HG02885 (cell line): Measurements from ENCODE around the gene MSS51.
"Not testable (repeated sequence)": the region's sequence is repeated elsewhere in the genome, so short reads cannot be mapped to it uniquely, and the experiment has no call there.

Source experiments
- ATAC-seq: cut with Tn5 transposase; IDR thresholded peaks from one replicate; pipeline ENCODE4 v1.9.1; 2021; ENCODE audit warnings: mild to moderate bottlenecking; ENCODE audit not compliant: unreplicated experiment, poor library complexity

Gene MSS51

GRCh38 chr10:73416571-73416970, 16.8 kb downstream of the MSS51 start:
- no peak for ATAC-seq

- peak; percentile 40 for ATAC-seq
Measured at GRCh38 chr10:73414230-73414945, 19.0 kb downstream of the MSS51 start.

DNA sequence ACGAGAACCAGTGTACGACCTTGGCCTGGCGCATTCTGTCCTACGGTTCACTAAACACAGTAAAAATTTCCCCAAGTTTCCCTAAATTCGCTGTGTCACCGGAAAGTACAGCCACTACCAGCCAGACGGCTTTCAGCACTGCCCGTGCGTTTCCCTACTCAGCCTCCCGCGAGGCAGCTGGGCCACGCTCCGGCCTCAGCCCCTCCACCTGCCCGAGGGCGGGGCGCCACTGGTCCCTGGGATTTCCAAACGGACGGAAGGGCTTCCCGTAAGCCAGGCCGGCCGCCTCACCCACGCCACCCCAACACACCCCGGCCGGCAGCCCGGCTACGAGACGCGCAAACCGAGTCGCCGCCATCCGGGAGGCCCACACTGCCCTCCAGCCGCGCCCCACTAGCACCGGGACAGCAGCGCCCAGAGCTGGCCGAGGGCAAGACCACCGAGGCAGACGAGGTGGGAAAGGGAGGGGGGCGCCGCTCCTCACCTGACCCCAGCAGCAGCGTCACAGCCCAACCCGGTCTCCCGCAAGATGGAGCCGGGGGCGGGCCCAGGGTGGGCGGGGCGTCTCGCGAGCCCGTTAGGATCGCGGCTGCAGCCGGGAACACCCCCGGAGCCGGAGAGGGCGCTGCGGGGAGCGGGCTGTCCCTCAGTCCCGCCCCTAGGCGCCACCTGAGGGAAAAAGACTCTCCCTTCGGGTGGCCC, 19.7 kb downstream of the MSS51 start, which contains the start of gene ANXA7:
Gene ANXA7, minus strand, starts transcription at position 531 of the 702 bp plus-strand sequence. CDS start 13,202 bp downstream, outside the sequence.
- ATAC-seq: peak; percentile 93

DNA sequence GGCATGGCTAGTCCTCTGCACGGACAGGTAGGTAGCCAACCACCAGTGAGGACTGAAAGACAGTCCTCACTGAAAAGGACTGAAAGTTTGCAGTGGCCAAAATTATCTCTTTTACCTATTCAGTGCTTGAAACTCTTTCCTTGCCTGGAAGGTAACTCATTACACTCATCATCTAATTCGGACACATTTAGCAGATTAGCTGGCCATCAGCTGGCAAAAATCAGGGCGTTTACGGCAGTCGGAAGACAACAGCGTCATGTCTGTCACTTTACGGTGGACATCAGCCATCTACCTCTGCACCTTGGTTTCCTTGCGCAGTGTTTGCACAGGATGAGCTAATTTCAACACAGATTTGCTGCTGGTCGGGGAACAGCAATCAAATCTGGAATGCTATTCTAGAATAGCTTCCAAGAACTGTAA, 20.2 kb downstream of the MSS51 start:
- peak; percentile 26 for ATAC-seq

- no peak for ATAC-seq
Measured at GRCh38 chr10:73410897-73411296, 22.5 kb downstream of the MSS51 start.

DNA sequence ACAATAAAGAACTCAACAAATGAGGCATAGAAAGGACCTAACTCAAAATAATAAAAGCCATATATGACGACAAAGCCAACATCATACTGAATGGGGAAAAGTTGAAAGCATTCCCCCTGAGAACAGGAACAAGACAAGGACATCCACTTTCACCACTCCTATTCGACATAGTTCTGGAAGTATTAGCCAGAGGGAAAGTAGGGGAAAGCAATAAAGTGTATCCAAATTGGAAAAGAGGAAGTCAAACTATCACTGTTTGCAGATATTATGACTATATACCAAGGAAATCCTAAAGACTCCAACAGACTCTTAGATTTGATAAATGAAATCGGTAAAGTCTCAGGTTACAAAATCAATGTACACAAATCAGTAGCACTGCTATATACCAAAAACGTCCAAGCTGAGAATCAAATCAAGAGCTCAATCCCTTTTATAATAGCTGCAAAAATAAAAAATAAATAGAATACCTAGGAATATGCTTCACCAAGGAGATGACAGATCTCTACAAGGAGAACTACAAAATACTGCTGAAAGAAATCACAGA, 24.3 kb downstream of the MSS51 start:
- no peak for ATAC-seq

DNA sequence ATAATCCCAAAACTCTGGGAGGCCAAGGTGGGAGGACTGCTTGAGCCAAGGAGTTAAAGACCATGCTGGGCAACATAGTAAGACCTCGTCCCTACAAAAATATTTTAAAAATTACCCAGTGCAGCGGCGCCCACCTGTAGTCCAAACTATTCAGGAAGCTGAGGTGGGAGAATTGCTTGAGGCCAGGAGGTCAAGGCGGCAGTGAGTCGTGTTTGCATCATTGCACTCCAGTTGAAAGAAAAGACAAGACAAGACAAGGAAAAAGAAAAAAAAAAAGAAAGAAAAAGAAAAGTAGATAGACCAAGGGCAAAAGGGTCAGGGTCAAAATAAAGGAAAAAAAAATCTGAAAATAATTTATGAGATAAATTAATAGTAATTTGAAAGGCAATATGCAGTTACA, 25.3 kb downstream of the MSS51 start:
- ATAC-seq: no peak

DNA sequence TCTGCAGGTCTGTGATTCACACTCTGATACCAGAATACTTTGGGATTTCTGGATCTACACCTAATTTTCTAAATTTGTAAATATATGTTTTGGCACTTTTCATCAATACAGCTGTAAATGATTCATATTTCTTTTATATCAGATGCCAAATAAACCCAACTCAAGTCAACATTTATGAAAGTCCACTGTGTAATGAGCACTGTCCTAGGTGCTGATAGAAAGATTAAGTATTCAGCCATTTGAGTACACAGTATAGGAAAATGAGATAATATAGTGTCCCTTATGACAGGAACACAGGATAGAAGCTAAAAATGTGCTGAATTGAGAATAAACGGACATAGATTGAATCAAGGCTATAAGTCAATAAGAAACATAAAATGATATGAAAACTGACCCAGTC, 25.9 kb downstream of the MSS51 start:
- no peak for ATAC-seq

DNA sequence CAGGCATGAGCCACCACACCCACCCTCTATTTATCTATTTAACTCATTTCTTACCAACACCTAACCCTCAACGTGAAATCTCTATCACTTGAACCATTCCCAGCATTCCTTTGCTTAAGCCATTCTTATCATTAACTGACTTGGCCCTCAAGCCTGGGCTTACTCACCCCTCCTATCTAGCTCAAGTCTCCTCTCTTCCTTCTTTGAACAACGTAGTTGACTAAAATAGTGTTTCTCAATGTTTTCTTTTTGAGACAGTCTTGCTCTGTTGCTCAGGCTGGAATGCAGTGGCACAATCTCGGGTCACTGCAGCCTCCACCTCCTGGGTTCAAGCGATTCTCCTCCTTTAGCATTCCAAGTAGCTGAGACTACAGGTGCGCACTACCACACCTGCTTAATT, 26.5 kb downstream of the MSS51 start:
- ATAC-seq: no peak

DNA sequence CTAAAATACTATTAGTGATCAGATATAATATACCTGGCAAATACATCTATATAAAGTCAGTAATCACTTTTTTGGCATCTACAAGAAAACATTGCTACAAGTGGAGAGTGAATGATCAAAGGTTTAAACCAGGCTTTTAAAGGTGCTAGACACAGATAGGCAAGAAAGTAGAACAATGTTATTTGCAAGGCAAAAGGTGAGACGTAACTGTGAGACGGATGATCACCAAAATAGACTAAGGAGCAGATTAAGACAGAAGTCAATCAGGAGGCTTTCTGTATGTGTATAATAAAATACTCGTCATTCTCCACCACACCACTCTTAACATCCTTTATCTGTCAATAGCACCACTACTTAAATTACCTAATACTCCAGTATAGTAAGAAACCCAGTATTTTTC, 27.8 kb downstream of the MSS51 start:
- ATAC-seq: no peak

GRCh38 chr10:73404690-73405089, 28.7 kb downstream of the MSS51 start:
- no peak for ATAC-seq

GRCh38 chr10:73401636-73402035, 31.7 kb downstream of the MSS51 start:
- ATAC-seq: no peak

GRCh38 chr10:73399063-73399462, 34.3 kb downstream of the MSS51 start:
- ATAC-seq: no peak

GRCh38 chr10:73398024-73398423, 35.3 kb downstream of the MSS51 start:
- no peak for ATAC-seq

- not testable (repeated sequence) for ATAC-seq
Measured at GRCh38 chr10:73394325-73394724, 39.0 kb downstream of the MSS51 start.

GRCh38 chr10:73388228-73388627, 45.1 kb downstream of the MSS51 start:
- ATAC-seq: no peak

DNA sequence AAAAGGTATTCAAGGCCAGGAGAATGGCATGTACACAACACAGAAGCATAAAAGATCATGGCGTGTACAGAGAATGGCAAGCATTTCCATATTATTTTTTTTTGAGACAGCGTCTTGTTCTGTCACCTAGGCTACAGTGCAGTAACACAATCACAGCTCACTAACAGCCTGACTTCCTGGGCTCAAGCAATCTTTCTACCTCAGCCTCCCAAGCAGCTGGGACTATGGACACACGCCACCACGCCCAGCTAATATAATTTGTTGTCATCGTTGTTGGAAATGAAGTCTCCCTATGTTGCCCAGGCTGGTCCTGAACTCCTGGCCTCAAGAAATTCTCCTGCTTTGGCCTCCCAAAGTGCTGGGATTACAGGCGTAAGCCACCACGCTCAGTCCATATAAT, 46.8 kb downstream of the MSS51 start:
- ATAC-seq: no peak

- no peak for ATAC-seq
Measured at GRCh38 chr10:73379064-73379748, 54.2 kb downstream of the MSS51 start.

DNA sequence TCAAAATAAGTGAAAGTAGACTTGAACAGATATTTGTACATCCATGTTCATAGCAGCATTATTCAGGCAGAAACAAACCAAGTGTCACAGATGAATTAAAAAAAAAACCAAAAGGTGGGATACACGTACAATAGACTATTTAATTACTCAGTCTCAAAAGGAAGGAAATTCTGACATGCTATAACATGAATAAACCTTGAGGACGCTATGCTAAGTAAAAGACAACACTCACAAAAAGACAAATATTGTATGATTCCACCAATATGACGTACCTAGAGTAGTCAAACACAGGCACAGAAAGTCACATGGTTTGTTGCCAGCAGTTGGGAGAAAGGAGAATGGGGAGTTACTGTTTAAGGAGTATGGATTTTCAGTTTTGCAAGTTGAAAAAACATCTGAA, 56.7 kb downstream of the MSS51 start:
- ATAC-seq: no peak
